GM12873 (cell line): Measurements from ENCODE around the gene MGRN1.

Experiments
- TF ChIP-seq, protein P1 (sequence below): IDR thresholded peaks from 2 replicates; pipeline ENCODE4 v1.5.1; 2012; ENCODE audit warnings: low read depth, mild to moderate bottlenecking, moderate library complexity, low read length, control low read depth; ENCODE audit not compliant: insufficient read depth; ENCODE audit errors: missing control alignments

Gene MGRN1

DNA sequence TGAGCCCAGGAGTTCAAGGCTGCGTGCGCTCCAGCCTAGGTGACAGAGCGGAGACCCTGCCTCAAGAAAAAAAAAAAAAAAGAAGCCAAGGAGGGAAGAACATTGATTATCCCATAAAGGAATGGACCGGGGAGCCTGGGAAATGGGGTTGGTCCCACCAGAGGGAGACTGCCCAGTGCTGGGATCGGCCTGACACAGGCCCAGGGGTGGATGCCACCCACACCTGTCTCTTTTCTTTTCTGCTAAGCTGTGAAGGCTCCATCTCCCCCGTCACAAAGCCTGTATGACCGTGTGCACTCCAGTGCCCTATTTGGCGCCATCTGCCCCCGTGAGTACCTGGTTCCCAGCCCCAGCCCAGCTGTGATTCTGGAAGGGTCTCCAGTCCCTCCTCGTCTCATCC lies 25.6 kb upstream of the MGRN1 start:
- TF ChIP-seq, protein P1, sequence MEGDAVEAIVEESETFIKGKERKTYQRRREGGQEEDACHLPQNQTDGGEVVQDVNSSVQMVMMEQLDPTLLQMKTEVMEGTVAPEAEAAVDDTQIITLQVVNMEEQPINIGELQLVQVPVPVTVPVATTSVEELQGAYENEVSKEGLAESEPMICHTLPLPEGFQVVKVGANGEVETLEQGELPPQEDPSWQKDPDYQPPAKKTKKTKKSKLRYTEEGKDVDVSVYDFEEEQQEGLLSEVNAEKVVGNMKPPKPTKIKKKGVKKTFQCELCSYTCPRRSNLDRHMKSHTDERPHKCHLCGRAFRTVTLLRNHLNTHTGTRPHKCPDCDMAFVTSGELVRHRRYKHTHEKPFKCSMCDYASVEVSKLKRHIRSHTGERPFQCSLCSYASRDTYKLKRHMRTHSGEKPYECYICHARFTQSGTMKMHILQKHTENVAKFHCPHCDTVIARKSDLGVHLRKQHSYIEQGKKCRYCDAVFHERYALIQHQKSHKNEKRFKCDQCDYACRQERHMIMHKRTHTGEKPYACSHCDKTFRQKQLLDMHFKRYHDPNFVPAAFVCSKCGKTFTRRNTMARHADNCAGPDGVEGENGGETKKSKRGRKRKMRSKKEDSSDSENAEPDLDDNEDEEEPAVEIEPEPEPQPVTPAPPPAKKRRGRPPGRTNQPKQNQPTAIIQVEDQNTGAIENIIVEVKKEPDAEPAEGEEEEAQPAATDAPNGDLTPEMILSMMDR = no peak

DNA sequence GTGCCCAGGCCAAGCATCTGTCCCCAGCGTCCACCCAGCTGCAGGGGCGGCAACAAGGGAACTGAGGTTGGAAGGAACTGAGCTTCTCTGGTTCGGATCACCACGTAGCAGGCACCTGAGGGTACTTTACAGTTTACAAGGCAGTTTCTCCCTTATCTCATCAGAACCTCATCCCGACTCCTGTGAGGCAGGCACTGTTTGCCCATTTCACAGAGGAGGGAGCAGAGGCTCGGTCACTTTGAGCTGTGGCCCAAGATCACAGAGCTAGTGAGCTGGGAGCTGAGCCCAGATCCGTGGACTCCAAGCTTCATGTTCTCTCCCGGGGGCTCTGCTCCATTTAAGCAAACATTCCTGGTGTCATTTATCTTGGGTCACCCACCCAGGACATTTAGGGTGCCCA lies 25.1 kb upstream of the MGRN1 start:
- TF ChIP-seq, protein P1 = no peak

DNA sequence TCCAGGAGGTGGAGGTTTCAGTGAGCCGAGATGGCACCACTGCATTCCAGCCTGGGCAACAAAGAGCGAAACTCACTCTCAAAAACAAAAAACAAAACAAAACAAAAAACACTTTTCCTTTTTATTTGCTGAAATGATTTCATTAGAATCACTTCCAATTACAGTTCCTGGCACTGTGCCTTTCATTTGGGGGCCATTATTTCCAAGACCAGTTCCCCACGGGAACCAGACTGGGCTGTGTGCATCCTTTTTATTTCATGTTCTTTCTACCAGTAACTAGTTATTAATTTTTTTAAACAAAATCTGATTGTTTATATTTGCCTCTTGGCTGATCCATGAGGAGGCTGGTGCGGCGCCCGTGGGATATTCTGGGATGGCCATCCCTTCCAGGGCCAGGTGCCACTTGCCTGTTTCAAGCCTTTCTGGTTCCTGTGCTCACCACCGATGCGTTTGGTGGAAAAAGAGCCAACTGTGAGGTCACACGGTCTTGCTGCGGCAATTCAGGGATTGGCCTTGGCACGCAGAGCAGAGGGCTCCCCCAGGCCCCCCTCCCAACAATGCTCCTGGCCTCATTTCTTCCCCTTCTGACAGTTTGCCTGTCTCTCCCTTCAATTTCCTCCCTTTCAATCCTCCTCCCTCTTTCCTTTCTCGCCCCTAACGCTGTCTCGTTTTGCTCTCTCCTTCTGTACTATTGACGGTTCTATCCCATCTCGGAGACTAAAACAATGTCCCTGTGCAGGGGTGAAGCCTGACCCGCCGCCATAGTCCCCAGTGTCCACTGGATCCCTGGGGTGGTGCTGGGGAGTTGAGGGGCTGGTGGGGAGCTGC lies 23.4 kb upstream of the MGRN1 start:
- TF ChIP-seq, protein P1 = no peak

DNA sequence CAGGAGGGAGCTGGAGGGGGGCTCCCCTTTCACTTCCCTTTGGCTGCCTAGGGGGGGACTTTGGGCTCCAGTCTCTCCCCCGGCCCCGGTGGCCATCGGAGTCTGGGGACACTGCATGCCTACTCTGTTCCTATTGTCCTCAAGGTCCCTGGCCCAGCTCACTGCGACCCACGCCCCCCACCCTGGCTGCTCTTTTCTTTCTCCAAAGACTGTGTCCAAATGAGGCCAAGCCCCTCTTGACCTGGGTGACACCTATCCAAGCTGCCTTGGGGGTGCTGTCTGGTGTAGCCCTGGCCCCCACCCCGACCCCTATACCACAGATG lies 22.8 kb upstream of the MGRN1 start:
- TF ChIP-seq, protein P1 = no peak

DNA sequence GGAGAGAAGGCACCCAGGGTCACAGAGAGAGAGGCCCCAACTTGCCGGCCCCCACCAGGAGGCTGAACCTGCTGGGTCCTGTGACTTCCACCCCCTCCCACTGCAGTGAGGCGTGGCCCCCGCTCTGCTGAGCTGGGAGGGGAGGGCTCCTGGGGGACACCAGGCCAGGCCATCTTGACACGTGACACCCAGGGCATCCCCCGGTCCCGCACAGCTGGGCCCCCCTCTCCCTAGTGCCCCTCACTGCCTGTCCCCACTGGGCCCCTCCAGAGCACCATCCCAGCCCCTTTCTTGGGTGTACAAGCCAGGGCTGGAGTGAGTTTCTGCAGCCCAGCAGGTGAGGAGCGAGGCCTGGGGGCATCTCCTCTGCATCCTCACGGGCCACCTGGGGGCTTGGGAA lies 22.3 kb upstream of the MGRN1 start:
- TF ChIP-seq, protein P1 = no peak

DNA sequence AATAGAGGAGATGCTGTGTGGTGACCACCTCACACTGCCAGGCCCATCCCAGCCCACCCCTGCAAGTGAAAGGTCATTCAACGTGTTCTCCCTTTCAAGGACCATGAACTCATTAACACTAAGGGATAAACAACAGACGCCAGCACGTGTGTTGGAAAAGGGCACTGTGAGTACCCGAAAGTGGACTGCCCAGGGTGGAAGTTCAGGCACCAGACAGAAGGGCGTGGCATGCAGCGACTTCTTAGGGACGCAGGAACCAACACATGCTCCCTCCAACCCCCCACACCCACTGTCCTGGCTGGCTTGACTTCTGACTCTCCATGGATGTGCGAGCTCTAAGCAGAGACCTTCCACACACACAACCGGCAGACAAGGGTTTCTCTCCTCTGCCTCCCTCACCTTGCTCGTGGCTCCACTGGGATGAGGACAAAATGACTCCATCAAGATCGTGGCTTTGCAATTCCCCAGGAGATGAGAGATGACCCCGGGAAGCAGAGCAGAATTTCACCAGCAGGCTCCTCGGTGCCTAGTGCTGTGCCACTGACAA lies 20.9 kb upstream of the MGRN1 start:
- TF ChIP-seq, protein P1 = no peak

DNA sequence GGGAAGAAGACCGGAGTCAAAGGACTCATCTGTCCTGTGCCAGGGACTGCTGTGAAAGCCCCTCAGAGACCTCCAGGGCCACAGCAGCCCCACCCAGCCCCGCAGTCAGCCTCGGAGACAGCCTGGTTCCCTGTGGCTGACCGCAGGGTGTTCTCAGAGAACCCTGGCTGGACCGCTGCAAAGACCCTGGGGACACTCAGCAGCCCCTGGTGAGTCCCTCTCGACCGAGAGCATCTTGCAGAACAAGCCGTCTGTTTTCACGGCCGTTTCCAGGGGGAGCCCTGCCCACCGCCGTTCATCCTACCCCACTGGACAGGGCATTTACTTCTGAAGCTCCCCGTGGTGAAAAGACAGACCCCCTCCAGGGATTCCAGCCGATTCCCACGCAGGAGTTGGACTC lies 20.2 kb upstream of the MGRN1 start:
- TF ChIP-seq, protein P1 = no peak
